GM13977 (cell line): ENCODE results near the gene SRP72.
A peak's percentile ranks its signal among the peaks of the same experiment; 100 is the strongest.

ENCODE experiments used
- DNase-seq: peaks from one replicate; pipeline ENCODE4 v3.0.0; 2012; ENCODE audit warnings: low spot score
- CTCF ChIP-seq: IDR thresholded peaks from 2 replicates; pipeline ENCODE4 v1.5.1; 2012; ENCODE audit warnings: mild to moderate bottlenecking, control low read depth; ENCODE audit not compliant: insufficient read depth; ENCODE audit errors: extremely low read depth, missing control alignments
- in situ Hi-C: fragments of 300-500 bp; cut with MboI; formaldehyde crosslinking; loops from one replicate; pipeline ENCODE4 v1.12.0; 2022; ENCODE audit warnings: low sequenced_read_pairs, low pct_unique_long_range_greater_than_20kb, mixed read lengths, inconsistent platforms; ENCODE audit not compliant: unreplicated experiment

SRP72 gene

GRCh38 chr4:56467284-56468096 lies at the start of gene SRP72:
Gene SRP72 (plus strand): TSS chr4:56467617. CDS start chr4:56467636, 19 bp downstream.
- in situ Hi-C loops: no loop called here
- DNase-seq: peak; percentile 89
- no peak for TF ChIP-seq CTCF

- in situ Hi-C loops: no loop called here
- TF ChIP-seq CTCF: no peak
- DNase-seq: no peak
These were observed 43.2 kb upstream of the SRP72 start for GRCh38 chr4:56424176-56424575.

GRCh38 chr4:56424697-56425514 lies 42.5 kb upstream of the SRP72 start:
- peak; percentile 53 for TF ChIP-seq CTCF
- in situ Hi-C loops: no loop called here
- peak; percentile 26 for DNase-seq

DNA sequence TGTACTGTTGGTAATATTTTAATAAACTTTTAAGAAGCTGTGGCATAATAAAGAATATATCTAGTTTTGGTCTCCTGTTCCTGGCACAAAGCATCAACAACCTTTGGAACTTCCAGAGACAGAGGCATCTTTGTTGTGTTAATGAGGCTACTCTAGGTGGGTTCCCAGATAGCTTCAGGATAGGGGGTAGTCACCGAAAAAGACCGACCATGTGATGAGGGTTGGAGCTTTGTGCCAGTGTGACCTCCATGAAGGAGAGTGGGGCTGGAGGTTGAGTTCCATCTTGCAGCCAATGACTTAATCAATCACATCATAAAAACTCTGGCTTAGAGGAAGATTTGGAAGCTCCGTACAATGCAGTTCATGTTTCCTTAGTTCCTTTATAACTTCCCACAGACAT lies 41.9 kb upstream of the SRP72 start:
- no peak for DNase-seq
- in situ Hi-C loops: no loop called here
- no peak for TF ChIP-seq CTCF

GRCh38 chr4:56426273-56426672 lies 41.1 kb upstream of the SRP72 start:
- in situ Hi-C loops: no loop called here
- TF ChIP-seq CTCF: no peak
- DNase-seq: peak; percentile 35

- DNase-seq: no peak
- no peak for TF ChIP-seq CTCF
- in situ Hi-C loops: no loop called here
These were observed 40.2 kb upstream of the SRP72 start for GRCh38 chr4:56427179-56427578.
